ENCODE results near the gene CRLF1.

DNA sequence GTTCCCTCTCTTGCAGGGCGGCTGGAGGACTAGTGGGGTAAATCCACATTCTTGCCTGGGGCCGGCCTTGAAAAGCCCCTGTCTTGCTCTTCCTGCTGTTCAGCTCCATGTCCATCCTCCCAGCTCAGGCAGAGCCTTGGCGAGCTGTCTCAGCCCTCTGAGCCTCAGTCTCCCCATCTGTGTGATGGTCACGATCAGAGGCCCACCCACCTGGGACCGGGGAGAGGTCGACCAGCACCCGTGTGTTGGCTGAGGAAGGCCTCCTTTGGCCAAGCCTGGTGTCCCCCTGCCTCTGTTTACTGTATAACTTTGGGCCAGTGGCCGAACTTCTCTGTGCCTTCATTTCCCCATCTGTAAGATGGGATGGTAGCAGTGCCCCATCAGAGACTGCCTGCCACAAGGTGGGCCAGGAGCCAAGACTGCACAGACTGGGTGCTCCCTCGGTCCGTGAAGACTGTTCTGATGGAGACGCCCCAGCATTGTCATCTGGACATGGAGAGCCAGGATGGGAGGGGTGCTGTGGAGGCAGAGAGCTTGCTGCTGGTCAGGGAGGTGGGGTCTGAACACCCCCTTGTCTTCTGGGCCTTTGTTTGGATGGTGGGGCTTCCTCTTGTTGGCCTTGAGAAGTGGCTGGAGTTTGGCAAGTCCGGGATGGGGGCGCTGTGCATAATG is 48.7 kb upstream of the CRLF1 start:
- TF ChIP-seq, protein P1, sequence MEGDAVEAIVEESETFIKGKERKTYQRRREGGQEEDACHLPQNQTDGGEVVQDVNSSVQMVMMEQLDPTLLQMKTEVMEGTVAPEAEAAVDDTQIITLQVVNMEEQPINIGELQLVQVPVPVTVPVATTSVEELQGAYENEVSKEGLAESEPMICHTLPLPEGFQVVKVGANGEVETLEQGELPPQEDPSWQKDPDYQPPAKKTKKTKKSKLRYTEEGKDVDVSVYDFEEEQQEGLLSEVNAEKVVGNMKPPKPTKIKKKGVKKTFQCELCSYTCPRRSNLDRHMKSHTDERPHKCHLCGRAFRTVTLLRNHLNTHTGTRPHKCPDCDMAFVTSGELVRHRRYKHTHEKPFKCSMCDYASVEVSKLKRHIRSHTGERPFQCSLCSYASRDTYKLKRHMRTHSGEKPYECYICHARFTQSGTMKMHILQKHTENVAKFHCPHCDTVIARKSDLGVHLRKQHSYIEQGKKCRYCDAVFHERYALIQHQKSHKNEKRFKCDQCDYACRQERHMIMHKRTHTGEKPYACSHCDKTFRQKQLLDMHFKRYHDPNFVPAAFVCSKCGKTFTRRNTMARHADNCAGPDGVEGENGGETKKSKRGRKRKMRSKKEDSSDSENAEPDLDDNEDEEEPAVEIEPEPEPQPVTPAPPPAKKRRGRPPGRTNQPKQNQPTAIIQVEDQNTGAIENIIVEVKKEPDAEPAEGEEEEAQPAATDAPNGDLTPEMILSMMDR (IDR thresholded peaks at IDR 0.05) = no peak
- TF ChIP-seq POLR2A (IDR thresholded peaks at IDR 0.05) = no peak
